Activated CD4-positive, alpha-beta T cell treated with anti-CD3 and anti-CD28 coated beads for 36 hours (primary cell): Measurements from ENCODE around the gene TOR3A. TPM values are rescaled to one million over a fixed set of nuclear protein-coding genes. Genes with fewer than 3 reads are reported as not detected.
"Not testable (repeated sequence)": the region's sequence is repeated elsewhere in the genome, so short reads cannot be mapped to it uniquely, and the experiment has no call there.

ENCODE experiments used
- ATAC-seq: fragments of 200-7000 bp; cut with Tn5 transposase; one replicate; pipeline ENCODE4 v1.10.0; 2021; ENCODE audit warnings: mild to moderate bottlenecking, moderate library complexity
- CTCF ChIA-PET: fragments of 350-600 bp; sonication (Branson Sonifier 250); formaldehyde crosslinking; loops from one replicate; lab custom pipeline; 2021; ENCODE audit warnings: antibody characterized with exemption; lab: Charles Lee
- POLR2A ChIA-PET: fragments of 350-600 bp; sonication (Branson Sonifier 250); formaldehyde crosslinking; loops from one replicate; lab custom pipeline; 2021; ENCODE audit warnings: antibody characterized with exemption, inconsistent platforms; lab: Charles Lee
- DNase-seq: peaks from one replicate; pipeline ENCODE4 v3.0.0-alpha.2; 2020
- H3K27ac Mint-ChIP-seq: one replicate; pipeline ENCODE4 v1.8.0; 2021; ENCODE audit warnings: mixed read lengths
- H3K27me3 Mint-ChIP-seq: one replicate; pipeline ENCODE4 v1.8.0; 2021; ENCODE audit warnings: mixed read lengths
- H3K36me3 Mint-ChIP-seq: one replicate; pipeline ENCODE4 v1.8.0; 2021; ENCODE audit warnings: low read depth, mixed read lengths
- H3K4me1 Mint-ChIP-seq: one replicate; pipeline ENCODE4 v1.8.0; 2021; ENCODE audit warnings: mixed read lengths
- H3K4me3 Mint-ChIP-seq: one replicate; pipeline ENCODE4 v1.8.0; 2021; ENCODE audit warnings: mild to moderate bottlenecking, moderate library complexity, mixed read lengths
- H3K9me3 Mint-ChIP-seq: one replicate; pipeline ENCODE4 v1.8.0; 2021; ENCODE audit warnings: low read depth, mixed read lengths
- intact Hi-C, 2 experiments: fragments of 100-400 bp; cut with DNase I in 1 of 2; cut with micrococcal nuclease in 1 of 2; formaldehyde crosslinking; loops; one replicate each; pipeline versions ENCODE4 v1.14.2 to v1.15.1; 2022 to 2024; cut with DNase I, micrococcal nuclease
- total RNA-seq, 2 experiments: library from RNA; stranded (reverse); gene quantifications; one replicate each; pipeline ENCODE4 v1.2.3, GENCODE V29; 2021

Gene TOR3A
- total RNA-seq, 2 experiments from 2014 or later, result 29.4 TPM

GRCh38 chr1:179135707-179136106, 53.8 kb downstream of the TOR3A start:
- H3K27ac Mint-ChIP-seq, ATAC-seq, POLR2A ChIA-PET, H3K4me1 Mint-ChIP-seq, CTCF ChIA-PET, H3K4me3 Mint-ChIP-seq, DNase-seq, H3K27me3 Mint-ChIP-seq, intact Hi-C loops, H3K36me3 Mint-ChIP-seq, H3K9me3 Mint-ChIP-seq: not testable (repeated sequence)

GRCh38 chr1:179137617-179138255, 55.9 kb downstream of the TOR3A start:
- Mint-ChIP-seq H3K27ac (no peak overlapping the region), H3K27me3 (no peaks in the 10 kb centered on the region), H3K9me3 (no peaks in the 10 kb centered on the region), H3K4me3 (no peak overlapping the region), H3K36me3 (peaks cover 2% of the 10 kb centered on the region), H3K4me1 (peaks cover 21% of the 10 kb centered on the region)
- ATAC-seq, result no peak
- intact Hi-C loops, result no loop called here
- no peak for DNase-seq
- ChIA-PET CTCF (no interaction called here), POLR2A (no interaction called here)

- H3K4me1 Mint-ChIP-seq, result peaks cover 29% of the 10 kb centered on the region
- POLR2A ChIA-PET, H3K9me3 Mint-ChIP-seq, DNase-seq, H3K4me3 Mint-ChIP-seq, H3K27me3 Mint-ChIP-seq, H3K27ac Mint-ChIP-seq, H3K36me3 Mint-ChIP-seq, intact Hi-C loops, ATAC-seq: not testable (repeated sequence)
- CTCF ChIA-PET, result interaction anchor here (0.6 kb wide), 1 partner anchor 10 kb away, joined by 5 read pairs; no protein-coding TSS in a partner anchor
Measured at GRCh38 chr1:179138755-179139154, 56.9 kb downstream of the TOR3A start.

- Mint-ChIP-seq H3K4me3 (peak overlapping the region; percentile 44), H3K4me1 (peaks cover 39% of the 10 kb centered on the region), H3K9me3 (no peaks in the 10 kb centered on the region), H3K27me3 (no peaks in the 10 kb centered on the region), H3K27ac (peak overlapping the region; percentile 91), H3K36me3 (peaks cover 4% of the 10 kb centered on the region)
- ChIA-PET CTCF (interaction anchor here (0.6 to 1.4 kb wide), 3 partner anchors 12 to 669 kb away, joined by 3 to 5 read pairs (median 3); no protein-coding TSS in a partner anchor), POLR2A (interaction anchor here (0.6 kb wide), 1 partner anchor 143 kb away, joined by 7 read pairs; no protein-coding TSS in a partner anchor)
- DNase-seq (peak; percentile 68), ATAC-seq (peak; percentile 94)
- intact Hi-C loops, result loop anchor here (1.0 to 5.0 kb wide), 8 partner anchors 10 to 224 kb away; partner anchors contain the start of genes ABL2 (in 1 of the 2), AXDND1 (in 1 of the 2) and SOAT1 (in 1 of the 2)
Measured at GRCh38 chr1:179141592-179142251, 59.9 kb downstream of the TOR3A start.

GRCh38 chr1:179142889-179143299, 61.0 kb downstream of the TOR3A start:
- ATAC-seq (no peak), DNase-seq (no peak)
- Mint-ChIP-seq H3K4me1 (peaks cover 40% of the 10 kb centered on the region), H3K4me3 (peak overlapping the region; percentile 38), H3K36me3 (peaks cover 4% of the 10 kb centered on the region), H3K27ac (peak overlapping the region; percentile 75), H3K9me3 (no peaks in the 10 kb centered on the region), H3K27me3 (no peaks in the 10 kb centered on the region)
- ChIA-PET POLR2A (no interaction called here), CTCF (interaction anchor here (0.9 to 1.4 kb wide), 2 partner anchors 13 to 22 kb away, joined by 3 to 5 read pairs; no protein-coding TSS in a partner anchor)
- intact Hi-C loops, result loop anchor here (1.0 to 5.0 kb wide), 7 partner anchors 14 to 222 kb away; partner anchors contain the start of genes ABL2 (in 1 of the 2), AXDND1 (in 1 of the 2) and SOAT1 (in 1 of the 2)

GRCh38 chr1:179143322-179143721, 61.5 kb downstream of the TOR3A start:
- H3K4me1 Mint-ChIP-seq, result peaks cover 40% of the 10 kb centered on the region
- H3K4me3 Mint-ChIP-seq, result no peak overlapping the region
- DNase-seq, result no peak
- H3K27me3 Mint-ChIP-seq, result no peaks in the 10 kb centered on the region
- CTCF ChIA-PET, result interaction anchor here (0.9 kb wide), 1 partner anchor 13 kb away, joined by 3 read pairs; no protein-coding TSS in a partner anchor
- intact Hi-C loops, result loop anchor here (1.0 to 5.0 kb wide), 5 partner anchors 49 to 149 kb away; partner anchors contain the start of genes ABL2 (in 1 of the 2) and SOAT1 (in 1 of the 2)
- H3K36me3 Mint-ChIP-seq, result peaks cover 5% of the 10 kb centered on the region
- POLR2A ChIA-PET, result no interaction called here
- peak; percentile 42 for ATAC-seq
- no peaks in the 10 kb centered on the region for H3K9me3 Mint-ChIP-seq
- H3K27ac Mint-ChIP-seq, result no peak overlapping the region

- no peak overlapping the region for H3K27ac Mint-ChIP-seq
- peaks cover 8% of the 10 kb centered on the region for H3K36me3 Mint-ChIP-seq
- CTCF ChIA-PET, result interaction anchor here (0.6 to 0.7 kb wide), 2 partner anchors 37 to 65 kb away, joined by 3 read pairs; no protein-coding TSS in a partner anchor
- no peaks in the 10 kb centered on the region for H3K27me3 Mint-ChIP-seq
- no peaks in the 10 kb centered on the region for H3K9me3 Mint-ChIP-seq
- intact Hi-C loops, result loop anchor here (5.0 kb wide), 4 partner anchors 48 to 148 kb away; partner anchors contain the start of genes ABL2 (in 1 of the 2) and SOAT1 (in 1 of the 2)
- DNase-seq (no peak), ATAC-seq (no peak)
- peaks cover 39% of the 10 kb centered on the region for H3K4me1 Mint-ChIP-seq
- POLR2A ChIA-PET, result no interaction called here
- no peak overlapping the region for H3K4me3 Mint-ChIP-seq
Measured at GRCh38 chr1:179144626-179145025, 62.8 kb downstream of the TOR3A start.

- ChIA-PET POLR2A (no interaction called here), CTCF (interaction anchor here (0.6 kb wide), 2 partner anchors 16 to 730 kb away, joined by 3 read pairs; no protein-coding TSS in a partner anchor)
- intact Hi-C loops, result no loop called here
- no peak overlapping the region for H3K4me3 Mint-ChIP-seq
- H3K4me1 Mint-ChIP-seq, result peaks cover 37% of the 10 kb centered on the region
- peak overlapping the region; percentile 47 for H3K27ac Mint-ChIP-seq
- no peaks in the 10 kb centered on the region for H3K9me3 Mint-ChIP-seq
- H3K27me3 Mint-ChIP-seq, result no peaks in the 10 kb centered on the region
- ATAC-seq (no peak), DNase-seq (no peak)
- H3K36me3 Mint-ChIP-seq, result peaks cover 11% of the 10 kb centered on the region
Measured at GRCh38 chr1:179145521-179145920, 63.7 kb downstream of the TOR3A start.

Other genes with a start within 250 kb of the TOR3A start
- not detected for gene ANGPTL1, start 211.0 kb upstream of the TOR3A start, total RNA-seq
- 10 to 100 TPM; 21.7 to 35.8 TPM for gene FAM20B, start 56.2 kb upstream of the TOR3A start, total RNA-seq
- gene ABL2, start 147.6 kb downstream of the TOR3A start, total RNA-seq, result 1 to 10 TPM; 6.6 to 8.4 TPM
- 10 to 100 TPM; 49.8 to 52.0 TPM for gene SOAT1, start 211.7 kb downstream of the TOR3A start, total RNA-seq